SK-N-SH treated with all-trans-retinoic acid at 6 μM for 48 hours (cell line): Measurements from ENCODE around the gene PNO1.

ENCODE experiments used
- ATAC-seq: fragments of 200-7000 bp; cut with Tn5 transposase; 3 replicates; pipeline ENCODE4 v1.9.1; 2020; ENCODE audit warnings: mild to moderate bottlenecking, moderate library complexity
- ARNTL ChIP-seq: fragments of 450-650 bp; formaldehyde crosslinking; IDR thresholded peaks from 2 replicates; pipeline ENCODE4 v1.5.0; 2020; ENCODE audit warnings: low read depth, mild to moderate bottlenecking, moderate library complexity, borderline replicate concordance
- BACH2 ChIP-seq: fragments of 250-450 bp; sonication (Bioruptor Pico); IDR thresholded peaks from 2 replicates; pipeline ENCODE4 v1.9.0; 2021; ENCODE audit warnings: mild to moderate bottlenecking, borderline replicate concordance
- CSDC2 ChIP-seq: fragments of 250-450 bp; sonication (Bioruptor Pico); IDR thresholded peaks from 2 replicates; pipeline ENCODE4 v1.5.0; 2020; ENCODE audit warnings: mild to moderate bottlenecking, moderate library complexity
- GLIS3 ChIP-seq: fragments of 250-450 bp; sonication (Bioruptor Pico); IDR thresholded peaks from 2 replicates; pipeline ENCODE4 v1.5.0; 2020; ENCODE audit warnings: mild to moderate bottlenecking, moderate library complexity
- ISL1 ChIP-seq: fragments of 250-450 bp; sonication (Bioruptor Pico); IDR thresholded peaks from 2 replicates; pipeline ENCODE4 v2.1.2; 2022; ENCODE audit warnings: mild to moderate bottlenecking, moderate library complexity
- OSR1 ChIP-seq: fragments of 250-450 bp; sonication (Bioruptor Pico); IDR thresholded peaks from 2 replicates; pipeline ENCODE4 v1.8.0; 2022; ENCODE audit warnings: moderate library complexity, mild to moderate bottlenecking, inconsistent platforms
- PPARA ChIP-seq: fragments of 250-450 bp; sonication (Bioruptor Pico); IDR thresholded peaks from 2 replicates; pipeline ENCODE4 v1.5.0; 2020; ENCODE audit warnings: mild to moderate bottlenecking, borderline replicate concordance
- RARB ChIP-seq: fragments of 250-450 bp; sonication (Bioruptor Pico); IDR thresholded peaks from 2 replicates; pipeline ENCODE4 v1.8.0; 2021; ENCODE audit warnings: mild to moderate bottlenecking, moderate library complexity
- SNAI2 ChIP-seq: fragments of 250-450 bp; sonication (Bioruptor Pico); IDR thresholded peaks from 2 replicates; pipeline ENCODE4 v1.5.0; 2020; ENCODE audit warnings: mild to moderate bottlenecking, moderate library complexity
- TCF4 ChIP-seq: fragments of 250-450 bp; sonication (Bioruptor Pico); IDR thresholded peaks from 2 replicates; pipeline ENCODE4 v1.8.0; 2021; ENCODE audit warnings: mild to moderate bottlenecking, moderate library complexity, borderline replicate concordance
- ZFP3 ChIP-seq: fragments of 250-450 bp; sonication (Bioruptor Pico); IDR thresholded peaks from 2 replicates; pipeline ENCODE4 v1.5.0; 2020; ENCODE audit warnings: mild to moderate bottlenecking, moderate library complexity
- ZFP30 ChIP-seq: fragments of 450-650 bp; formaldehyde crosslinking; IDR thresholded peaks from 2 replicates; pipeline ENCODE4 v1.5.0; 2022; ENCODE audit warnings: mild to moderate bottlenecking, moderate library complexity
- ZNF565 ChIP-seq: fragments of 450-650 bp; formaldehyde crosslinking; conservative IDR thresholded peaks from 2 replicates; pipeline ENCODE4 v1.5.0; 2020; ENCODE audit warnings: low read depth, mild to moderate bottlenecking, moderate library complexity
- ZNF70 ChIP-seq: fragments of 450-650 bp; formaldehyde crosslinking; IDR thresholded peaks from 2 replicates; pipeline ENCODE4 v1.5.0; 2020; ENCODE audit warnings: mild to moderate bottlenecking, moderate library complexity
- ZNF8 ChIP-seq: fragments of 450-650 bp; formaldehyde crosslinking; IDR thresholded peaks from 2 replicates; pipeline ENCODE4 v1.5.0; 2020; ENCODE audit warnings: mild to moderate bottlenecking, moderate library complexity
- TF ChIP-seq, protein P1 (sequence below): fragments of 250-450 bp; sonication (Bioruptor Pico); IDR thresholded peaks from 2 replicates; pipeline ENCODE4 v1.5.0; 2020; ENCODE audit warnings: mild to moderate bottlenecking, moderate library complexity
- TF ChIP-seq, protein P2 (sequence below): fragments of 250-450 bp; sonication (Bioruptor Pico); IDR thresholded peaks from 2 replicates; pipeline ENCODE4 v1.5.1; 2021; ENCODE audit warnings: mild to moderate bottlenecking, moderate library complexity
- TF ChIP-seq, protein P3 (sequence below): fragments of 250-450 bp; sonication (Bioruptor Pico); IDR thresholded peaks from 2 replicates; pipeline ENCODE4 v1.5.1; 2020; ENCODE audit warnings: low read depth, mild to moderate bottlenecking, moderate library complexity
- TF ChIP-seq, protein P4 (sequence below): fragments of 250-450 bp; sonication (Bioruptor Pico); IDR thresholded peaks from 2 replicates; pipeline ENCODE4 v1.8.0; 2021; ENCODE audit warnings: low read depth, mild to moderate bottlenecking, moderate library complexity, borderline replicate concordance
- TF ChIP-seq, protein P5 (sequence below): fragments of 250-450 bp; sonication (Bioruptor Pico); IDR thresholded peaks from 2 replicates; pipeline ENCODE4 v1.8.0; 2020; ENCODE audit warnings: mild to moderate bottlenecking, moderate library complexity, borderline replicate concordance

PNO1 gene

DNA sequence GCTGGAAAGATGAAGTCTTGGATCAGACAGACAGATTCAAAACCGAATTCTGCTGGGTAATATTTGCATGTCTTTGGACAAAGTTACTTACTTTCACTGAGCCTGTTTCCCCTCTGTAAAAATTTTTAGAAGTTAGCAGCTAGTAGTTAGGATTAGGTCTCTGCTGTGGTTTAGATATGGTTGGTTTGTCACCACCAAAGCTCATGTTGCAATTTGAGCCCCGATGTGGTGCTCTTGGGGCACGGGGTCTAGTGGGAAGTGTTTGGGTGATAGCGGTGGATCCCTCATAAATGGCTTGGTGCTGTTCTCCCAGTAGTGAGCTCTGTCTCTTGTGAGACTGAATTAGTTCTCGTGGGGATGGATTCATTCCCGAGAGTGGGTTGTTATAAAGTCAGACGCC lies 38.9 kb upstream of the PNO1 start:
- ATAC-seq = no peak

DNA sequence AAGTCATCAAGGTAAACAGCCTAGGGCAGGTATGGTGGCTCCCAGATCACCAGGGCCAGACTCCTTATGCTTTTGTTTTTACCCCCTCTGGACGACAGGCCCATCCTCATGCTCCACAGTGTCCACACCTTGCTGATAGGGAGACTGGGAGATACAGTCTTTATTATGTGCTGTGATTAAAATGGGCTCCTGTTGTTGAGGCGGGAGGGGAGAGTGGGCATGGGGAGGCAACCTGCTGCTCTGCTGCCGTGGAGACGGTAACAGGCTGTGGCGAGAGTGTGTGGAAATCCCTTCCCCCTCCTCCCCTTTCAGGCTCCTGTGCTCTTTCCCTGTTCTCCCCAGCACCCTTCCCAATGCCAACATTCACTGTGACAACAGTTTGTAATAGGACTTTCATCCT lies 38.2 kb upstream of the PNO1 start:
- no peak for ATAC-seq
- TF ChIP-seq ZNF565 (CRISPR knock-in tag) (no peak), ISL1 (CRISPR knock-in tag) (no peak), ZNF8 (CRISPR knock-in tag) (no peak), GLIS3 (CRISPR knock-in tag) (no peak), PPARA (CRISPR knock-in tag) (no peak), SNAI2 (no peak), TCF4 (CRISPR knock-in tag) (no peak), OSR1 (CRISPR knock-in tag) (no peak), CSDC2 (no peak)
- TF ChIP-seq, protein P1, sequence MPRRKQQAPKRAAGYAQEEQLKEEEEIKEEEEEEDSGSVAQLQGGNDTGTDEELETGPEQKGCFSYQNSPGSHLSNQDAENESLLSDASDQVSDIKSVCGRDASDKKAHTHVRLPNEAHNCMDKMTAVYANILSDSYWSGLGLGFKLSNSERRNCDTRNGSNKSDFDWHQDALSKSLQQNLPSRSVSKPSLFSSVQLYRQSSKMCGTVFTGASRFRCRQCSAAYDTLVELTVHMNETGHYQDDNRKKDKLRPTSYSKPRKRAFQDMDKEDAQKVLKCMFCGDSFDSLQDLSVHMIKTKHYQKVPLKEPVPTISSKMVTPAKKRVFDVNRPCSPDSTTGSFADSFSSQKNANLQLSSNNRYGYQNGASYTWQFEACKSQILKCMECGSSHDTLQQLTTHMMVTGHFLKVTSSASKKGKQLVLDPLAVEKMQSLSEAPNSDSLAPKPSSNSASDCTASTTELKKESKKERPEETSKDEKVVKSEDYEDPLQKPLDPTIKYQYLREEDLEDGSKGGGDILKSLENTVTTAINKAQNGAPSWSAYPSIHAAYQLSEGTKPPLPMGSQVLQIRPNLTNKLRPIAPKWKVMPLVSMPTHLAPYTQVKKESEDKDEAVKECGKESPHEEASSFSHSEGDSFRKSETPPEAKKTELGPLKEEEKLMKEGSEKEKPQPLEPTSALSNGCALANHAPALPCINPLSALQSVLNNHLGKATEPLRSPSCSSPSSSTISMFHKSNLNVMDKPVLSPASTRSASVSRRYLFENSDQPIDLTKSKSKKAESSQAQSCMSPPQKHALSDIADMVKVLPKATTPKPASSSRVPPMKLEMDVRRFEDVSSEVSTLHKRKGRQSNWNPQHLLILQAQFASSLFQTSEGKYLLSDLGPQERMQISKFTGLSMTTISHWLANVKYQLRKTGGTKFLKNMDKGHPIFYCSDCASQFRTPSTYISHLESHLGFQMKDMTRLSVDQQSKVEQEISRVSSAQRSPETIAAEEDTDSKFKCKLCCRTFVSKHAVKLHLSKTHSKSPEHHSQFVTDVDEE = no peak
- TF ChIP-seq, protein P2, sequence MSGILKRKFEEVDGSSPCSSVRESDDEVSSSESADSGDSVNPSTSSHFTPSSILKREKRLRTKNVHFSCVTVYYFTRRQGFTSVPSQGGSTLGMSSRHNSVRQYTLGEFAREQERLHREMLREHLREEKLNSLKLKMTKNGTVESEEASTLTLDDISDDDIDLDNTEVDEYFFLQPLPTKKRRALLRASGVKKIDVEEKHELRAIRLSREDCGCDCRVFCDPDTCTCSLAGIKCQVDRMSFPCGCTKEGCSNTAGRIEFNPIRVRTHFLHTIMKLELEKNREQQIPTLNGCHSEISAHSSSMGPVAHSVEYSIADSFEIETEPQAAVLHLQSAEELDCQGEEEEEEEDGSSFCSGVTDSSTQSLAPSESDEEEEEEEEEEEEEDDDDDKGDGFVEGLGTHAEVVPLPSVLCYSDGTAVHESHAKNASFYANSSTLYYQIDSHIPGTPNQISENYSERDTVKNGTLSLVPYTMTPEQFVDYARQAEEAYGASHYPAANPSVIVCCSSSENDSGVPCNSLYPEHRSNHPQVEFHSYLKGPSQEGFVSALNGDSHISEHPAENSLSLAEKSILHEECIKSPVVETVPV (CRISPR knock-in tag) = no peak

More for the DNA sequence above, 38.9 kb upstream of the PNO1 start:
- TF ChIP-seq BACH2 (CRISPR knock-in tag) = no peak
- TF ChIP-seq SNAI2 = no peak
- TF ChIP-seq ISL1 (CRISPR knock-in tag) = no peak
- TF ChIP-seq ZFP3 (CRISPR knock-in tag) = no peak
- TF ChIP-seq RARB = no peak
- no peak for TF ChIP-seq PPARA (CRISPR knock-in tag)
- TF ChIP-seq, protein P3, sequence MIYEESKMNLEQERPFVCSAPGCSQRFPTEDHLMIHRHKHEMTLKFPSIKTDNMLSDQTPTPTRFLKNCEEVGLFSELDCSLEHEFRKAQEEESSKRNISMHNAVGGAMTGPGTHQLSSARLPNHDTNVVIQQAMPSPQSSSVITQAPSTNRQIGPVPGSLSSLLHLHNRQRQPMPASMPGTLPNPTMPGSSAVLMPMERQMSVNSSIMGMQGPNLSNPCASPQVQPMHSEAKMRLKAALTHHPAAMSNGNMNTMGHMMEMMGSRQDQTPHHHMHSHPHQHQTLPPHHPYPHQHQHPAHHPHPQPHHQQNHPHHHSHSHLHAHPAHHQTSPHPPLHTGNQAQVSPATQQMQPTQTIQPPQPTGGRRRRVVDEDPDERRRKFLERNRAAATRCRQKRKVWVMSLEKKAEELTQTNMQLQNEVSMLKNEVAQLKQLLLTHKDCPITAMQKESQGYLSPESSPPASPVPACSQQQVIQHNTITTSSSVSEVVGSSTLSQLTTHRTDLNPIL (CRISPR knock-in tag) = no peak
- TF ChIP-seq CSDC2 = no peak
- no peak for TF ChIP-seq ZFP30
- TF ChIP-seq, protein P2 (CRISPR knock-in tag) = no peak
- TF ChIP-seq, protein P4, sequence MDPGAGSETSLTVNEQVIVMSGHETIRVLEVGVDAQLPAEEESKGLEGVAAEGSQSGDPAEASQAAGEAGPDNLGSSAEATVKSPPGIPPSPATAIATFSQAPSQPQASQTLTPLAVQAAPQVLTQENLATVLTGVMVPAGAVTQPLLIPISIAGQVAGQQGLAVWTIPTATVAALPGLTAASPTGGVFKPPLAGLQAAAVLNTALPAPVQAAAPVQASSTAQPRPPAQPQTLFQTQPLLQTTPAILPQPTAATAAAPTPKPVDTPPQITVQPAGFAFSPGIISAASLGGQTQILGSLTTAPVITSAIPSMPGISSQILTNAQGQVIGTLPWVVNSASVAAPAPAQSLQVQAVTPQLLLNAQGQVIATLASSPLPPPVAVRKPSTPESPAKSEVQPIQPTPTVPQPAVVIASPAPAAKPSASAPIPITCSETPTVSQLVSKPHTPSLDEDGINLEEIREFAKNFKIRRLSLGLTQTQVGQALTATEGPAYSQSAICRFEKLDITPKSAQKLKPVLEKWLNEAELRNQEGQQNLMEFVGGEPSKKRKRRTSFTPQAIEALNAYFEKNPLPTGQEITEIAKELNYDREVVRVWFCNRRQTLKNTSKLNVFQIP (CRISPR knock-in tag) = no peak
- no peak for TF ChIP-seq OSR1 (CRISPR knock-in tag)
- no peak for TF ChIP-seq ZNF565 (CRISPR knock-in tag)
- TF ChIP-seq, protein P1 = no peak
- TF ChIP-seq ZNF8 (CRISPR knock-in tag) = no peak
- TF ChIP-seq TCF4 (CRISPR knock-in tag) = no peak
- TF ChIP-seq ZNF70 (CRISPR knock-in tag) = no peak
- no peak for TF ChIP-seq GLIS3 (CRISPR knock-in tag)
- TF ChIP-seq ARNTL (CRISPR knock-in tag) = no peak
- TF ChIP-seq, protein P5, sequence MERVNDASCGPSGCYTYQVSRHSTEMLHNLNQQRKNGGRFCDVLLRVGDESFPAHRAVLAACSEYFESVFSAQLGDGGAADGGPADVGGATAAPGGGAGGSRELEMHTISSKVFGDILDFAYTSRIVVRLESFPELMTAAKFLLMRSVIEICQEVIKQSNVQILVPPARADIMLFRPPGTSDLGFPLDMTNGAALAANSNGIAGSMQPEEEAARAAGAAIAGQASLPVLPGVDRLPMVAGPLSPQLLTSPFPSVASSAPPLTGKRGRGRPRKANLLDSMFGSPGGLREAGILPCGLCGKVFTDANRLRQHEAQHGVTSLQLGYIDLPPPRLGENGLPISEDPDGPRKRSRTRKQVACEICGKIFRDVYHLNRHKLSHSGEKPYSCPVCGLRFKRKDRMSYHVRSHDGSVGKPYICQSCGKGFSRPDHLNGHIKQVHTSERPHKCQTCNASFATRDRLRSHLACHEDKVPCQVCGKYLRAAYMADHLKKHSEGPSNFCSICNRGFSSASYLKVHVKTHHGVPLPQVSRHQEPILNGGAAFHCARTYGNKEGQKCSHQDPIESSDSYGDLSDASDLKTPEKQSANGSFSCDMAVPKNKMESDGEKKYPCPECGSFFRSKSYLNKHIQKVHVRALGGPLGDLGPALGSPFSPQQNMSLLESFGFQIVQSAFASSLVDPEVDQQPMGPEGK (CRISPR knock-in tag) = no peak
- TF ChIP-seq, all 23 proteins: peak for 0
